H1 (cell line): ENCODE results near the gene COL4A2. TPM values are rescaled to one million over a fixed set of nuclear protein-coding genes. Genes with fewer than 3 reads are reported as not detected.

Experiments used
- CTCF ChIA-PET: fragments of 300-600 bp; sonication (Branson Sonifier 250); formaldehyde crosslinking; loops from one replicate; lab custom pipeline; 2021; ENCODE audit not compliant: partially characterized antibody; lab: Charles Lee
- POLR2A ChIA-PET: fragments of 300-600 bp; sonication (Branson Sonifier 250); formaldehyde crosslinking; loops from one replicate; lab custom pipeline; 2021; ENCODE audit warnings: inconsistent platforms; ENCODE audit not compliant: partially characterized antibody; lab: Charles Lee
- DNase-seq, 2 experiments: peaks; one replicate each; pipeline versions ENCODE4 v3.0.0 to v3.0.0-alpha.2; 2010 to 2022; ENCODE audit warnings: low spot score in 2 of 2, low read depth in 1 of 2, mixed read lengths in 1 of 2
- FAIRE-seq: peaks from 2 replicates; lab custom pipeline; 2011; peaks lifted over from hg19 to GRCh38; lab: Jason Lieb, UNC
- H2AFZ ChIP-seq: 2 replicates; pipeline ENCODE4 v1.8.1; 2012; ENCODE audit warnings: low read length, inconsistent platforms
- H2AK5ac ChIP-seq: 2 replicates; pipeline ENCODE4 v1.6.1; 2013; ENCODE audit warnings: low read depth, low read length
- H2BK120ac ChIP-seq: replicated peaks from 2 replicates; pipeline ENCODE3; 2013; ENCODE audit warnings: low read depth, low read length, inconsistent platforms
- H2BK12ac ChIP-seq: 2 replicates; pipeline ENCODE4 v1.6.1; 2013; ENCODE audit warnings: low read depth, low read length
- H2BK15ac ChIP-seq: 2 replicates; pipeline ENCODE4 v1.6.1; 2013; ENCODE audit warnings: low read length
- H2BK20ac ChIP-seq: 2 replicates; pipeline ENCODE4 v1.6.1; 2013; ENCODE audit warnings: low read length
- H2BK5ac ChIP-seq: 2 replicates; pipeline ENCODE4 v1.6.1; 2013; ENCODE audit warnings: low read depth, low read length
- H3K14ac ChIP-seq: 2 replicates; pipeline ENCODE4 v1.6.1; 2013; ENCODE audit warnings: inconsistent platforms; ENCODE audit not compliant: insufficient read length
- H3K18ac ChIP-seq: 2 replicates; pipeline ENCODE4 v1.6.1; 2013; ENCODE audit warnings: low read length; ENCODE audit errors: extremely low read depth
- H3K23ac ChIP-seq: 2 replicates; pipeline ENCODE4 v1.6.1; 2013; ENCODE audit warnings: inconsistent platforms; ENCODE audit not compliant: insufficient read length
- H3K23me2 ChIP-seq: 2 replicates; pipeline ENCODE4 v1.6.1; 2013; ENCODE audit warnings: low read depth, low read length
- H3K27ac ChIP-seq: 2 replicates; pipeline ENCODE4 v1.6.1; 2011; ENCODE audit warnings: low read depth, low read length, inconsistent platforms
- H3K27me3 ChIP-seq, 4 experiments: replicated peaks in 1 of 4; 1 replicate in 1 of 4; 2 replicates in 3 of 4; pipeline versions ENCODE4 v1.6.1 to v1.8.1; 2011 to 2013; ENCODE audit warnings: low read length in 3 of 4, mild to moderate bottlenecking in 3 of 4, inconsistent platforms in 2 of 4, mixed read lengths in 2 of 4, moderate library complexity in 1 of 4; ENCODE audit not compliant: control insufficient read depth in 3 of 4, insufficient read depth in 3 of 4; ENCODE audit errors: extremely low read depth in 1 of 4
- H3K36me3 ChIP-seq, 4 experiments: 2 replicates each; pipeline versions ENCODE4 v1.6.1 to v1.8.1; 2011 to 2013; ENCODE audit warnings: mild to moderate bottlenecking in 4 of 4, low read length in 3 of 4, moderate library complexity in 2 of 4, control low read depth in 1 of 4, inconsistent platforms in 1 of 4; ENCODE audit not compliant: insufficient read depth in 4 of 4, control insufficient read depth in 2 of 4
- H3K4ac ChIP-seq: replicated peaks from 2 replicates; pipeline ENCODE3; 2013; ENCODE audit warnings: low read length, low read depth, mixed read lengths, inconsistent platforms; ENCODE audit not compliant: insufficient read length
- H3K4me1 ChIP-seq, 4 experiments: replicated peaks in 1 of 4; 1 replicate in 1 of 4; 2 replicates in 3 of 4; pipeline versions ENCODE4 v1.6.1 to v1.8.1; 2011 to 2013; ENCODE audit warnings: low read length in 3 of 4, inconsistent platforms in 2 of 4, mixed read lengths in 1 of 4; ENCODE audit not compliant: insufficient read depth in 4 of 4, control insufficient read depth in 3 of 4
- H3K4me2 ChIP-seq, 2 experiments: 2 replicates each; pipeline versions ENCODE4 v1.6.1 to v1.8.1; 2011 to 2013; ENCODE audit warnings: low read depth in 2 of 2, low read length in 2 of 2, control low read depth in 1 of 2, inconsistent platforms in 1 of 2, mild to moderate bottlenecking in 1 of 2; ENCODE audit not compliant: insufficient read depth in 1 of 2
- H3K4me3 ChIP-seq, 4 experiments: fragments of 200-600, 300-600 bp in 1 of 4; sonication (generic), shearing (Covaris generic), sonication (Bioruptor Twin) in 1 of 4; 2 replicates each; pipeline versions ENCODE4 v1.5.1 to v1.8.1; 2011 to 2016; ENCODE audit warnings: low read length in 4 of 4, low read depth in 3 of 4, control low read depth in 2 of 4, inconsistent platforms in 2 of 4, mild to moderate bottlenecking in 2 of 4, mixed read lengths in 1 of 4, moderate library complexity in 1 of 4; ENCODE audit not compliant: insufficient read depth in 2 of 4; ENCODE audit errors: extremely low read depth in 1 of 4
- H3K56ac ChIP-seq: replicated peaks from 2 replicates; pipeline ENCODE3; 2013; ENCODE audit warnings: low read depth, mild to moderate bottlenecking, mixed read lengths, low read length, inconsistent platforms; ENCODE audit not compliant: insufficient read length
- H3K79me1 ChIP-seq: 2 replicates; pipeline ENCODE4 v1.6.1; 2013; ENCODE audit warnings: low read depth, low read length, control low read depth
- H3K79me2 ChIP-seq, 2 experiments: 2 replicates each; pipeline versions ENCODE4 v1.6.1 to v1.8.1; 2012 to 2013; ENCODE audit warnings: low read length in 2 of 2, mild to moderate bottlenecking in 2 of 2, inconsistent platforms in 1 of 2; ENCODE audit not compliant: insufficient read depth in 2 of 2, control insufficient read depth in 1 of 2
- H3K9ac ChIP-seq, 4 experiments: replicated peaks in 1 of 4; 1 replicate in 1 of 4; 2 replicates in 3 of 4; pipeline versions ENCODE4 v1.6.1 to v1.8.1; 2011 to 2013; ENCODE audit warnings: low read depth in 3 of 4, low read length in 3 of 4, control low read depth in 2 of 4, mild to moderate bottlenecking in 2 of 4, moderate library complexity in 2 of 4, inconsistent platforms in 1 of 4; ENCODE audit errors: extremely low read depth in 1 of 4
- H3K9me3 ChIP-seq, 2 experiments: 2 replicates each; pipeline versions ENCODE4 v1.6.1 to v1.8.1; 2012 to 2013; ENCODE audit warnings: mild to moderate bottlenecking in 2 of 2, moderate library complexity in 2 of 2, control low read depth in 1 of 2, inconsistent platforms in 1 of 2, low read depth in 1 of 2, low read length in 1 of 2, mixed read lengths in 1 of 2; ENCODE audit not compliant: insufficient read depth in 2 of 2
- H4K20me1 ChIP-seq, 2 experiments: replicated peaks in 1 of 2; 2 replicates each; pipeline versions ENCODE3 to v1.8.1; 2011 to 2013; ENCODE audit warnings: inconsistent platforms in 2 of 2, low read length in 2 of 2, mild to moderate bottlenecking in 1 of 2; ENCODE audit not compliant: insufficient read depth in 2 of 2, control insufficient read depth in 1 of 2
- H4K5ac ChIP-seq: 2 replicates; pipeline ENCODE4 v1.6.1; 2013; ENCODE audit warnings: low read length, low read depth, mixed read lengths, inconsistent platforms; ENCODE audit not compliant: insufficient read length
- H4K8ac ChIP-seq: 2 replicates; pipeline ENCODE4 v1.8.0; 2013; ENCODE audit warnings: mild to moderate bottlenecking, moderate library complexity, low read length, inconsistent platforms; ENCODE audit not compliant: insufficient read depth; ENCODE audit errors: extremely low read depth
- H4K91ac ChIP-seq: replicated peaks from 2 replicates; pipeline ENCODE3; 2013; ENCODE audit warnings: low read length, mixed read lengths, inconsistent platforms; ENCODE audit not compliant: insufficient read length
- BCL11A ChIP-seq, 2 experiments: IDR thresholded peaks; one replicate each; pipeline ENCODE4 v1.6.1; 2011; ENCODE audit warnings: low read depth in 2 of 2, low read length in 2 of 2, mild to moderate bottlenecking in 2 of 2
- CHD1 ChIP-seq: IDR thresholded peaks from 2 replicates; pipeline ENCODE4 v1.6.1; 2012; ENCODE audit warnings: low read depth, low read length, improper control_type of control experiment
- CREB1 ChIP-seq: IDR thresholded peaks from 2 replicates; pipeline ENCODE4 v1.6.1; 2012; ENCODE audit warnings: inconsistent platforms
- EGR1 ChIP-seq: IDR thresholded peaks from 2 replicates; pipeline ENCODE4 v1.6.1; 2011; ENCODE audit warnings: low read depth, low read length, borderline replicate concordance
- FOSL1 ChIP-seq: IDR thresholded peaks from 2 replicates; pipeline ENCODE4 v1.6.1; 2011; ENCODE audit warnings: mild to moderate bottlenecking, low read depth, low read length, moderate library complexity; ENCODE audit not compliant: insufficient read depth
- GABPA ChIP-seq: IDR thresholded peaks from 2 replicates; pipeline ENCODE4 v1.6.1; 2011; ENCODE audit warnings: mild to moderate bottlenecking, low read length, moderate library complexity, borderline replicate concordance; ENCODE audit not compliant: insufficient read depth
- PHF8 ChIP-seq: fragments of 200-600 bp; sonication (generic); conservative IDR thresholded peaks from 2 replicates; pipeline ENCODE4 v1.7.1; 2012; ENCODE audit warnings: low read depth, mild to moderate bottlenecking, inconsistent platforms, low read length, moderate library complexity
- RAD21 ChIP-seq, 2 experiments: IDR thresholded peaks in 1 of 2; conservative IDR thresholded peaks in 1 of 2; 2 replicates each; pipeline ENCODE4 v1.6.1; 2011; ENCODE audit warnings: low read depth in 2 of 2, low read length in 2 of 2, improper control_type of control experiment in 1 of 2, inconsistent platforms in 1 of 2, mild to moderate bottlenecking in 1 of 2, moderate library complexity in 1 of 2
- SUZ12 ChIP-seq: fragments of 200-600 bp; sonication (generic); IDR thresholded peaks from 2 replicates; pipeline ENCODE4 v1.6.1; 2012; ENCODE audit warnings: mild to moderate bottlenecking, inconsistent platforms, low read length, moderate library complexity, mixed read lengths
- WGBS, 2 experiments: shearing (Covaris generic) in 1 of 2; methylation state at CpG; one replicate each; pipeline versions ENCODE4 v1.1.6 to v1.1.7; 2013 to 2015; ENCODE audit warnings: low lambda C conversion rate in 2 of 2, mixed read lengths in 2 of 2, inconsistent platforms in 1 of 2, low coverage in 1 of 2, missing lambda C conversion rate in 1 of 2; ENCODE audit not compliant: insufficient replicate concordance in 2 of 2, insufficient coverage in 1 of 2, insufficient read length in 1 of 2; ENCODE audit errors: extremely low coverage in 1 of 2, missing lambda C conversion rate in 1 of 2; 5-methylcytosine and 5-hydroxymethylcytosine counted together
- polyA plus RNA-seq, 7 experiments: library from polyadenylated mRNA; depleted of rRNA in 3 of 7; stranded (reverse) in 5 of 7; unstranded in 2 of 7; fragments of >200 nt in 5 of 7; fragments of 200-250 nt in 2 of 7; gene quantifications; 1 replicate in 5 of 7; 2 replicates in 1 of 7; 4 replicates in 1 of 7; pipeline versions ENCODE4 v1.2.1 to v1.2.3, GENCODE V29; 2011 to 2013; ENCODE audit warnings: missing spikeins in 2 of 7, mixed read lengths in 2 of 7
- total RNA-seq: library from RNA; stranded (reverse); fragmentation: NEBNext Ultra II Directional; extraction: Animal tissue kit (Norgen Biotek cat#: 25700); gene quantifications from 2 replicates; pipeline ENCODE4 v1.2.1, GENCODE V29; 2021

COL4A2 gene
- total and polyA plus RNA-seq, 2 of the 8 experiments (the other 6 are each of a cell fraction or from before 2014, with no cell fraction given), result 80.4 to 87.3 TPM

GRCh38 chr13:110521296-110521680, 214.2 kb downstream of the COL4A2 start:
- no peak overlapping the region for H3K9ac ChIP-seq
- no peak overlapping the region for H2BK20ac ChIP-seq
- H3K14ac ChIP-seq, result no peak overlapping the region
- H3K23ac ChIP-seq, result no peak overlapping the region
- no peak overlapping the region for H2AK5ac ChIP-seq
- POLR2A ChIA-PET, result interaction anchor here (0.9 kb wide), 1 partner anchor 18 kb away, joined by 5 read pairs; no protein-coding TSS in a partner anchor
- H3K36me3 ChIP-seq, result no peaks in the 10 kb centered on the region
- H3K4me3 ChIP-seq, result no peak overlapping the region
- no peak overlapping the region for H4K5ac ChIP-seq
- no peak overlapping the region for H2BK15ac ChIP-seq
- H3K23me2 ChIP-seq, result no peaks in the 10 kb centered on the region
- H3K18ac ChIP-seq, result no peak overlapping the region
- peaks cover 1 to 2% of the 10 kb centered on the region in 2 experiments for H4K20me1 ChIP-seq
- DNase-seq (no peak), FAIRE-seq (no peak)
- no peak overlapping the region for H2BK5ac ChIP-seq
- H3K9me3 ChIP-seq, result no peaks in the 10 kb centered on the region
- TF ChIP-seq BCL11A (IDR thresholded peaks at IDR 0.05; ENCODE audit: low read depth in 2 of 2, low read length in 2 of 2) (no peak), CHD1 (no peak), CREB1 (no peak), PHF8 (no peak), GABPA (no peak), FOSL1 (no peak), RAD21 (IDR thresholded peaks at IDR 0.05 in 1 of 2, conservative IDR thresholded peaks at IDR 0.05 in 1 of 2; ENCODE audit: low read depth in 2 of 2, low read length in 2 of 2) (no peak), EGR1 (no peak), SUZ12 (no peak)
- CTCF ChIA-PET, result interaction anchor here (0.6 to 1.8 kb wide), 6 partner anchors 10 to 252 kb away, joined by 3 to 10 read pairs (median 4); no protein-coding TSS in a partner anchor
- H3K4ac ChIP-seq, result no peak overlapping the region
- H3K79me1 ChIP-seq, result peaks cover 3% of the 10 kb centered on the region; the same call in 1 of the 2 replicates
- no peak overlapping the region for H3K27ac ChIP-seq
- H2AFZ ChIP-seq, result no peak overlapping the region
- no peaks in the 10 kb centered on the region for H3K27me3 ChIP-seq
- H3K56ac ChIP-seq, result no peak overlapping the region
- H2BK12ac ChIP-seq, result no peak overlapping the region
- peaks cover 0 to 1% of the 10 kb centered on the region in 2 experiments; a peak in 1 of 4 replicates for H3K79me2 ChIP-seq
- peaks cover 0 to 6% (median 2%) of the 10 kb centered on the region in 4 experiments; a peak in 2 of 7 replicates for H3K4me1 ChIP-seq
- WGBS, 2 experiments, result 92% methylated on average over 10 of the region's 10 CpGs; no CpG with 5 or more reads in 1 of the 2 experiments
- H3K4me2 ChIP-seq, result no peak overlapping the region
- H4K8ac ChIP-seq, result no peak overlapping the region
- H4K91ac ChIP-seq, result no peak overlapping the region
- H2BK120ac ChIP-seq, result no peak overlapping the region
